ENCODE results near the gene OPCML.

- TF ChIP-seq, protein P1, sequence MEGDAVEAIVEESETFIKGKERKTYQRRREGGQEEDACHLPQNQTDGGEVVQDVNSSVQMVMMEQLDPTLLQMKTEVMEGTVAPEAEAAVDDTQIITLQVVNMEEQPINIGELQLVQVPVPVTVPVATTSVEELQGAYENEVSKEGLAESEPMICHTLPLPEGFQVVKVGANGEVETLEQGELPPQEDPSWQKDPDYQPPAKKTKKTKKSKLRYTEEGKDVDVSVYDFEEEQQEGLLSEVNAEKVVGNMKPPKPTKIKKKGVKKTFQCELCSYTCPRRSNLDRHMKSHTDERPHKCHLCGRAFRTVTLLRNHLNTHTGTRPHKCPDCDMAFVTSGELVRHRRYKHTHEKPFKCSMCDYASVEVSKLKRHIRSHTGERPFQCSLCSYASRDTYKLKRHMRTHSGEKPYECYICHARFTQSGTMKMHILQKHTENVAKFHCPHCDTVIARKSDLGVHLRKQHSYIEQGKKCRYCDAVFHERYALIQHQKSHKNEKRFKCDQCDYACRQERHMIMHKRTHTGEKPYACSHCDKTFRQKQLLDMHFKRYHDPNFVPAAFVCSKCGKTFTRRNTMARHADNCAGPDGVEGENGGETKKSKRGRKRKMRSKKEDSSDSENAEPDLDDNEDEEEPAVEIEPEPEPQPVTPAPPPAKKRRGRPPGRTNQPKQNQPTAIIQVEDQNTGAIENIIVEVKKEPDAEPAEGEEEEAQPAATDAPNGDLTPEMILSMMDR (conservative IDR thresholded peaks at IDR 0.05; ENCODE audit: low read depth, low read length): no peak
- TF ChIP-seq EZH2 (IDR thresholded peaks at IDR 0.05; ENCODE audit: borderline replicate concordance, low read depth, low read length, poor library complexity, severe bottlenecking): no peak
These were observed 265.3 kb downstream of the OPCML start for GRCh38 chr11:133266986-133267385.

Measured in A673 (cell line).